GM23338 (cell line): ENCODE measurements around the gene CLEC11A.

Experiments
- EZH2 ChIP-seq: fragments of 200-600 bp; sonication (generic); IDR thresholded peaks from one replicate; pipeline ENCODE4 v1.8.0; 2017; ENCODE audit warnings: antibody characterized with exemption, mild to moderate bottlenecking, low read depth; ENCODE audit not compliant: unreplicated experiment
- EZH2phosphoT487 ChIP-seq: fragments of 200-600 bp; sonication (generic); IDR thresholded peaks from one replicate; pipeline ENCODE4 v1.8.1; 2018; ENCODE audit warnings: antibody characterized with exemption; ENCODE audit not compliant: unreplicated experiment
- JUNB ChIP-seq: IDR thresholded peaks from one replicate; pipeline ENCODE4 v1.6.1; 2016; ENCODE audit warnings: antibody characterized with exemption; ENCODE audit not compliant: unreplicated experiment
- POLR2AphosphoS5 ChIP-seq: IDR thresholded peaks from 2 replicates; pipeline ENCODE4 v1.6.1; 2016; ENCODE audit warnings: antibody characterized with exemption, low read depth
- TF ChIP-seq, protein P1 (sequence below), 2 experiments: fragments of 200-600 bp in 1 of 2; sonication (generic) in 1 of 2; conservative IDR thresholded peaks; 2 replicates each; pipeline versions ENCODE4 v1.5.1 to v1.6.1; 2016 to 2017; ENCODE audit warnings: antibody characterized with exemption in 2 of 2, low read depth in 2 of 2, mild to moderate bottlenecking in 2 of 2, moderate library complexity in 1 of 2
- TF ChIP-seq, protein P2 (sequence below): IDR thresholded peaks from one replicate; pipeline ENCODE4 v1.6.1; 2018; ENCODE audit warnings: antibody characterized with exemption; ENCODE audit not compliant: unreplicated experiment

DNA sequence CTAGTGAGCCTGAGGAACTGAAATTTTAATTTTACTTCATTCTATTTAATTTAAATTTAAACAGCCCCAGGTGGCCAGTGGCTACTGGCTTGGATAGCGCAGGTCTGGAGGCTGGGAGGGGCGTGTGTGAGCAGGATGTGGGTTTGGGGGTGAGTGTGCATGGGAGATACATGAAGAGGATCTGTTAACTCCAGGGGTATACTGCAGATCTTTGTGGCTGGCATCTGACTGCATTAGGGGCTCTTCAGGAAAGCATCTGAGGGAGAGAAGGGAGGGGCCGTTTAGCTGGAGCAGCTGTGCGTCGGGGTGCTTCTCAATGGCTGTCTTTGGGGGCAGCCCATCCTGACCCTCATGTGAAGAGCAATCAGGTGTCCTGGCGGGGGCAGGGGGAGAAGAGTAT lies 10.3 kb upstream of the CLEC11A start:
- TF ChIP-seq, protein P1, sequence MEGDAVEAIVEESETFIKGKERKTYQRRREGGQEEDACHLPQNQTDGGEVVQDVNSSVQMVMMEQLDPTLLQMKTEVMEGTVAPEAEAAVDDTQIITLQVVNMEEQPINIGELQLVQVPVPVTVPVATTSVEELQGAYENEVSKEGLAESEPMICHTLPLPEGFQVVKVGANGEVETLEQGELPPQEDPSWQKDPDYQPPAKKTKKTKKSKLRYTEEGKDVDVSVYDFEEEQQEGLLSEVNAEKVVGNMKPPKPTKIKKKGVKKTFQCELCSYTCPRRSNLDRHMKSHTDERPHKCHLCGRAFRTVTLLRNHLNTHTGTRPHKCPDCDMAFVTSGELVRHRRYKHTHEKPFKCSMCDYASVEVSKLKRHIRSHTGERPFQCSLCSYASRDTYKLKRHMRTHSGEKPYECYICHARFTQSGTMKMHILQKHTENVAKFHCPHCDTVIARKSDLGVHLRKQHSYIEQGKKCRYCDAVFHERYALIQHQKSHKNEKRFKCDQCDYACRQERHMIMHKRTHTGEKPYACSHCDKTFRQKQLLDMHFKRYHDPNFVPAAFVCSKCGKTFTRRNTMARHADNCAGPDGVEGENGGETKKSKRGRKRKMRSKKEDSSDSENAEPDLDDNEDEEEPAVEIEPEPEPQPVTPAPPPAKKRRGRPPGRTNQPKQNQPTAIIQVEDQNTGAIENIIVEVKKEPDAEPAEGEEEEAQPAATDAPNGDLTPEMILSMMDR (conservative IDR thresholded peaks at IDR 0.05; ENCODE audit: low read depth in 2 of 2), result no peak
- TF ChIP-seq POLR2AphosphoS5, result no peak
- TF ChIP-seq, protein P2, sequence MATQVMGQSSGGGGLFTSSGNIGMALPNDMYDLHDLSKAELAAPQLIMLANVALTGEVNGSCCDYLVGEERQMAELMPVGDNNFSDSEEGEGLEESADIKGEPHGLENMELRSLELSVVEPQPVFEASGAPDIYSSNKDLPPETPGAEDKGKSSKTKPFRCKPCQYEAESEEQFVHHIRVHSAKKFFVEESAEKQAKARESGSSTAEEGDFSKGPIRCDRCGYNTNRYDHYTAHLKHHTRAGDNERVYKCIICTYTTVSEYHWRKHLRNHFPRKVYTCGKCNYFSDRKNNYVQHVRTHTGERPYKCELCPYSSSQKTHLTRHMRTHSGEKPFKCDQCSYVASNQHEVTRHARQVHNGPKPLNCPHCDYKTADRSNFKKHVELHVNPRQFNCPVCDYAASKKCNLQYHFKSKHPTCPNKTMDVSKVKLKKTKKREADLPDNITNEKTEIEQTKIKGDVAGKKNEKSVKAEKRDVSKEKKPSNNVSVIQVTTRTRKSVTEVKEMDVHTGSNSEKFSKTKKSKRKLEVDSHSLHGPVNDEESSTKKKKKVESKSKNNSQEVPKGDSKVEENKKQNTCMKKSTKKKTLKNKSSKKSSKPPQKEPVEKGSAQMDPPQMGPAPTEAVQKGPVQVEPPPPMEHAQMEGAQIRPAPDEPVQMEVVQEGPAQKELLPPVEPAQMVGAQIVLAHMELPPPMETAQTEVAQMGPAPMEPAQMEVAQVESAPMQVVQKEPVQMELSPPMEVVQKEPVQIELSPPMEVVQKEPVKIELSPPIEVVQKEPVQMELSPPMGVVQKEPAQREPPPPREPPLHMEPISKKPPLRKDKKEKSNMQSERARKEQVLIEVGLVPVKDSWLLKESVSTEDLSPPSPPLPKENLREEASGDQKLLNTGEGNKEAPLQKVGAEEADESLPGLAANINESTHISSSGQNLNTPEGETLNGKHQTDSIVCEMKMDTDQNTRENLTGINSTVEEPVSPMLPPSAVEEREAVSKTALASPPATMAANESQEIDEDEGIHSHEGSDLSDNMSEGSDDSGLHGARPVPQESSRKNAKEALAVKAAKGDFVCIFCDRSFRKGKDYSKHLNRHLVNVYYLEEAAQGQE, result no peak
- no peak for TF ChIP-seq JUNB
- no peak for TF ChIP-seq EZH2
- TF ChIP-seq EZH2phosphoT487, result no peak
